MG63 (cell line): Measurements from ENCODE around the gene TEF. TPM values are rescaled to one million over a fixed set of nuclear protein-coding genes. Genes with fewer than 3 reads are reported as not detected.
"Not testable (repeated sequence)": the region's sequence is repeated elsewhere in the genome, so short reads cannot be mapped to it uniquely, and the experiment has no call there.

Experiments
- DNase-seq: peaks from one replicate; pipeline ENCODE4 v3.0.0-alpha.2; 2020
- H3K27me3 ChIP-seq: fragments of 250-450 bp; sonication (Bioruptor Pico); 2 replicates; pipeline ENCODE4 v1.5.1; 2020; ENCODE audit warnings: mild to moderate bottlenecking, moderate library complexity
- H3K36me3 ChIP-seq: fragments of 250-450 bp; sonication (Bioruptor Pico); 2 replicates; pipeline ENCODE4 v1.5.1; 2020; ENCODE audit warnings: mild to moderate bottlenecking, moderate library complexity
- H3K4me3 ChIP-seq: fragments of 250-450 bp; sonication (Bioruptor Pico); 2 replicates; pipeline ENCODE4 v1.5.1; 2020; ENCODE audit warnings: mild to moderate bottlenecking, moderate library complexity
- H3K9me3 ChIP-seq: fragments of 250-450 bp; sonication (Bioruptor Pico); 2 replicates; pipeline ENCODE4 v1.5.1; 2020; ENCODE audit warnings: mild to moderate bottlenecking, moderate library complexity
- total RNA-seq: library from RNA; depleted of rRNA; stranded (reverse); fragments of >200 nt; shearing (Covaris generic); gene quantifications from 2 replicates; pipeline ENCODE4 v1.2.3, GENCODE V29; 2014; ENCODE audit warnings: low replicate concordance

The TEF gene
- total RNA-seq, 1 experiment from 2014 or later = 6.4 TPM

DNA sequence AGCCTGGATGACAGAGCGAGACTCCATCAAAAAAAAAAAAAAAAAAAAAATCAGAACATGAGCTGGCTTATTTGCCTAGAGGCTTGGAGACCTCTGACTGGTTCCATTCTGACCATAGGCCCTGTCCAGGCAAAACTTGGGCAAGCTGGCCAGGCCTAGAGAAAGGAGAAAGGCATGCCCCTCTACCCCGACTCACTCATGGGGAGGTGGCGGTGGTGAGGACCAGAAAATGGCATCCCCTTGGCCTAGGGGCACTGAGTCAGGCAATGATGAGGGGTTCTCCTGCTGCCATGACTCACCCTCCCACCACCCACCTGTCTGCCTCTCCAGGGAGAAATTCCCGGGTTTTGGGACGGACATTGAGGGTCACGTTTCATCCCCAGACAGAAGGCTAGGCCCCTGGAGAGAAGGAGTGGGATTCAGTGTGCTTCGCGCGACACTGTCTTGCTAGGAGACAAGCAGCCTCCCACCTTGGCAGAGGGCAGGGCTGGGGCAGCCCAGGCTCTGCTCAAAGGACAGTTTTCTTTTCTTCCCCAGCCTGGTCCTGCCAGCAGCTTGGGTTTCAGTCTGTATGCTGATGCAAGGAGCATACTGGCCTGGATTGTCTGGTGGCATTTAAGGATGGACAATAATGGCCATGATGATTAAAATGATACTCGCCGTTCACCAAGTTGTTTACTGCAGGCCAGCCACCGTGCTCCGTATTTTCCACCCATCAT lies 47.6 kb downstream of the TEF start:
- Histone ChIP-seq H3K27me3 (no peaks in the 10 kb centered on the region), H3K36me3 (peaks cover 25% of the 10 kb centered on the region), H3K9me3 (no peaks in the 10 kb centered on the region), H3K4me3 (no peak overlapping the region)
- DNase-seq = no peak

DNA sequence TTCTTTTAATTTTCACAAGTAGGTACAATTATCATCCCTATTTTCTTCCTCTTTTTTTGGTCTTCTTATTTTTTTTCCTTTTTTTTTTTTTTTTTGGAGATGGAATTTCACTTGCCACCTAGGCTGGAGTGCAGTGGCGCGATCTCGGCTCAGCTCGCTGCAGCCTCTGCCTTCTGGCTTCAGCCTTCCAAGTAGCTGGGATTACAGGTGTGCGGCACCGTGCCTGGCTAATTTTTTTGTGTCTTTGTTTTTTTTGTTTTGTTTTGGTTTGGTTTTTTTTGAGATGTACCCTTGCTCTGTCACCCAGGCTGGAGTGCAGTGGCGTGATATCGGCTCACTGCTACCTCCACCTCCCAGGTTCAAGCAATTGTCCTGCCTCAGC lies 48.2 kb downstream of the TEF start:
- no peak overlapping the region for H3K4me3 ChIP-seq
- H3K36me3 ChIP-seq = peaks cover 30% of the 10 kb centered on the region
- no peaks in the 10 kb centered on the region for H3K9me3 ChIP-seq
- DNase-seq = no peak
- no peaks in the 10 kb centered on the region for H3K27me3 ChIP-seq

DNA sequence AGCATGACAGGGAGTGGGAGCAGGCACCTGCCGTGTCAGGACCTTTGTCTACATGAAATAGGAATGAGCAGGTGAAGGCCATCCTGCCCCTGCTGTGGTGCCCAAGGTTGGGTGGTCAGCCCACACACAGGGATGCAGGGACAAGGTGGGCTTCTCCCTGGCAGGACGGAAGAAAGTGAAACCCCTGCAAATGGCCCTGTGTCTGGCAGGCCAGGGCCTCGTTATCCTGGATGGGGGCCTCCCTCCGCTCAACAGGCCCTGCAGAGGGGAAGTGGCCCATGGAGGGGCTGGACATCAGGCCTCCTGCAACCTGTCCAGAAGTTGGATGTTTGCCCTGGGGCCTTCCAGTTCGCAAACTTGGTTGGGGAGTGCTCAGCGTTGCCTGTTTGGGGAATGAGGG lies 49.9 kb downstream of the TEF start:
- Histone ChIP-seq H3K4me3 (no peak overlapping the region), H3K9me3 (no peaks in the 10 kb centered on the region), H3K27me3 (no peaks in the 10 kb centered on the region), H3K36me3 (peaks cover 42% of the 10 kb centered on the region)
- DNase-seq = no peak

DNA sequence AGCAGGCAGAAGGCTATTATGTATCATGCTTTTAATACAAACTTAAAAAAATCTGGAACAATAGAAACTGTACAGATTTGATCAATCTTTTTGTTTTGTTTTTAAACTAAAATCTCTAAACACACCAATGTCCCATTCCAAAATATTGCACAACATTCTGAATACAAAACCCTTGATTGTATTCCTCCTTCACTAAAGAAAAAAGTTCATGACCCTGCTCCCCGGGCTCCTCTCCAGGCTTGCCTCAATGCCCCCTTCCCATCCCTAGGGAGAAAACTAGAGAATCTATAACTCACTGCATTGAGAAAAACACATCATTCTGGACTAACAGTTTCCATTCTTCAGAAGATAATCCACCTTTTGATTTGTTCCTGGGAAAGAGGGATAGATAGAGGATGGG lies 51.7 kb downstream of the TEF start:
- H3K36me3 ChIP-seq = peaks cover 53% of the 10 kb centered on the region

DNA sequence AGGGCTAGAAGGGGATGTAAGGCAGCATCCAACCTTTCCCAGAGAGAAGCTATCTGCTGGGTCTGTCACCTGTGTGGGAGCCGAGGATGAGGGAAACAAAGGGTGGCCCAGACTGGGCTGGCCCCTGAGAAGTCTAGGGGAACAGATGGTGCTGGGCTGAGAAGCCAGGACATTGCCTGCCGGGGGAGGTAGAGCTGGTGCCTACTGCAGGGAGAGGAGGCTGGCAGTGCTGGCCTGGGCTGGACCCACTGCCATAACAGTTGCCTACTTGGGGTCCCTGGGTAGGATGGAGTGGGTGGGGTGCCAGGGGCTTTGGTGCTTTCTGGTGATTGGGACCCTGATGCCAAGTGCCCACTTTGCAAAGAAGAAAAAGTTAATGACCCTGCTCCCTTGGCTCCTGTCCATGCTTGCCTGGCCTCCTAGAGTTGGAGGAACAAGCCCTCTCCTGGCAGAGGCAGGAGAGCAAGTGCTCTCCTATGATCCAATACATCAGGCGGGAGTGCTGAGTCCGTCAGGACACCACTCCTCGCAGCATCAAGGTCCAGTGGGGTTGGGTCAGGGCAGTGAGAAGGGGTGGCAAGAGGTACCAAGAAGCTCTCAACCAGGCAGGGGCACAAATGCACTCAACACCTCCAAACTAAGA lies 52.7 kb downstream of the TEF start:
- H3K9me3 ChIP-seq, H3K27me3 ChIP-seq, H3K4me3 ChIP-seq, DNase-seq: not testable (repeated sequence)
- peaks cover 61% of the 10 kb centered on the region for H3K36me3 ChIP-seq

More for the DNA sequence above, 51.7 kb downstream of the TEF start:
- not testable (repeated sequence) for DNase-seq, H3K4me3 ChIP-seq, H3K9me3 ChIP-seq, H3K27me3 ChIP-seq

- no peaks in the 10 kb centered on the region for H3K27me3 ChIP-seq
- H3K9me3 ChIP-seq = no peaks in the 10 kb centered on the region
- no peak overlapping the region for H3K4me3 ChIP-seq
- peaks cover 65% of the 10 kb centered on the region for H3K36me3 ChIP-seq
- DNase-seq = no peak
Measured at GRCh38 chr22:41435560-41435959, 53.8 kb downstream of the TEF start.

- H3K4me3 ChIP-seq = no peak overlapping the region
- no peaks in the 10 kb centered on the region for H3K27me3 ChIP-seq
- DNase-seq = no peak
- no peaks in the 10 kb centered on the region for H3K9me3 ChIP-seq
- H3K36me3 ChIP-seq = peaks cover 75% of the 10 kb centered on the region
Measured at GRCh38 chr22:41436322-41437113, 54.8 kb downstream of the TEF start.

DNA sequence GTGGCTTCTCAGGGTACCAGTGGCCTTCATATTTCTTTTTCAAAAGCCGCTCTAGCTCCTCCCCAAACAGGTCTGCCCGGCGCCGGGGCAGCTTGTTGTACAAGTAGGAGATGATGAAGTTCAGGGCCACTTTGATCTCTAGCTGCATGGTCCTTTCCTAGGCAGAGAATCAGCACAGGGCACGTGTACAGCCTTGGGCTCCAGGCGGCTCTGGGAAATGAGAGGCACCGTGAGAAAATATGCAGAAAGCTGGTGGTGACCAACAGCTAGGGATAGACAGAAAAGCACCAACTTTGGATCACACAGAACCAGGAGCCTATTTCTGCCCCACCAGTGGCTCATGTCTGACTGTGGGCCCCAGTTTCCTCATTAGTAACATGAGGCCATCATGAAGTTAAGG lies 55.5 kb downstream of the TEF start:
- Histone ChIP-seq H3K36me3 (peaks cover 74% of the 10 kb centered on the region), H3K4me3 (no peak overlapping the region), H3K27me3 (no peaks in the 10 kb centered on the region), H3K9me3 (no peaks in the 10 kb centered on the region)
- no peak for DNase-seq

- H3K4me3 ChIP-seq, DNase-seq, H3K9me3 ChIP-seq, H3K27me3 ChIP-seq: not testable (repeated sequence)
- H3K36me3 ChIP-seq = peaks cover 78% of the 10 kb centered on the region
Measured at GRCh38 chr22:41440511-41440910, 58.8 kb downstream of the TEF start.

DNA sequence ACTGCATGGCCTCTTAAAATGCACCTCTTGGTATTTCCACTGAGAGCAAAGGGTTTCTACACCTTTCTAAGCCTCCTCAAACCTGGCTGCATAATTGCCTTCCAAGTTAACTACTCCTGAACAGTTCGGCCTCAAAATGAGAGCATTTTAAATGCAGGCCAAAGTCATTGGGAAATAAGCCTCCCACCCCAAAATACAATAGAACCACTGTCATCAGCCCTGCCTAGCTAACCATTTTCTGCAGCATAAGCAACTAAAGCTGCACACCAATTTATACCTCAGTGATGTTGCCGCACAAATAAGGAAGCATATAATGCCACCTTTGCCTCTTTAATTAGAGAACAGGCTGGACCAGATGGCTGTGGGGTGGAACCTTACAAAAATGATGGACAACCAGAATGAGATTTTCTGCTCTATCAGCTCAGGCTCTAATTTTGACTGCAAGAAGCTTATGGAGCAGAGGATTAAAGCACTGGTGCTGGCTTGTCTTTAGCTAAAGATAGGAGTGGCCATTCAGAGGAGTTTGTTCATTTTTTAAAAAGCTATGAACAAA lies 60.6 kb downstream of the TEF start:
- H3K9me3 ChIP-seq = no peaks in the 10 kb centered on the region
- H3K27me3 ChIP-seq = no peaks in the 10 kb centered on the region
- no peak for DNase-seq
- H3K36me3 ChIP-seq = peaks cover 61% of the 10 kb centered on the region
- H3K4me3 ChIP-seq = no peak overlapping the region

DNA sequence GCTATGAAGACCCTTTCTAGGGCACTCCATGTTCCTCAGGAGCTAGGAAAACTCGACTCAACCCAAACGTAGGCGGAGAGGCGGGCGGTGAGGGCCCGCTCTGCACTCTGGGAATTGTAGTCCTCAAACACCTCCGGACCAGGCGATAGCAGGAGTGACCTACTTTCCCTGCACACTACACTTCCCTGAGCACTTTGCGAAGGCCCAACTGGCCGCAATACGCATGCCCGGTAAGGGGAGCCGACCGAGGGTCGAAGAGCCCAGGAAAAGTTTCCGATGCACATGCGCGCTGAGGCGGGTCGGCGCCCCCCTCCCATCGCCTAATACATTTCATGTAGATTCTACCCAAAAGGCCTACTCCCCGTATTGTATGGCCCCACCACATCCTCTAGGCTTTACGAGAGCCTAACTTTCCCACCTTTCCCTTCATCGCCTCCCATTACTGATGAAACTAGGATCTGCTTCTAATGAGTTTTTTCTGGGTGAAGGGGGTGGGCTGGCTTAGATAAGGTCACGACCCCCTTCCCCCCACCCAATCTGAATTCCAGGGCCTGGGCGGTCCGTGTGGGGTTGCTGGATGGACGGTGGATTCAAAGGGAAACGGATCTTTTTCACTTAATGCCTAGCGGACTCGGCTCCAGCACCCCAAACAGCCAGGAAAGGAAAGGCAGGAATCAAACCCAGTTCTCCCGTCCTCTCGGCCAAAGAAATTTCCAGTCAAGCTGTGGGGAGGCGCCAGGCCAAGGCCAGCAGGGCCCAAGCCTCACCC lies 62.8 kb downstream of the TEF start:
- Histone ChIP-seq H3K36me3 (peaks cover 44% of the 10 kb centered on the region), H3K27me3 (no peaks in the 10 kb centered on the region), H3K9me3 (no peaks in the 10 kb centered on the region), H3K4me3 (peak overlapping the region; percentile 94)
- DNase-seq = peak; percentile 92

DNA sequence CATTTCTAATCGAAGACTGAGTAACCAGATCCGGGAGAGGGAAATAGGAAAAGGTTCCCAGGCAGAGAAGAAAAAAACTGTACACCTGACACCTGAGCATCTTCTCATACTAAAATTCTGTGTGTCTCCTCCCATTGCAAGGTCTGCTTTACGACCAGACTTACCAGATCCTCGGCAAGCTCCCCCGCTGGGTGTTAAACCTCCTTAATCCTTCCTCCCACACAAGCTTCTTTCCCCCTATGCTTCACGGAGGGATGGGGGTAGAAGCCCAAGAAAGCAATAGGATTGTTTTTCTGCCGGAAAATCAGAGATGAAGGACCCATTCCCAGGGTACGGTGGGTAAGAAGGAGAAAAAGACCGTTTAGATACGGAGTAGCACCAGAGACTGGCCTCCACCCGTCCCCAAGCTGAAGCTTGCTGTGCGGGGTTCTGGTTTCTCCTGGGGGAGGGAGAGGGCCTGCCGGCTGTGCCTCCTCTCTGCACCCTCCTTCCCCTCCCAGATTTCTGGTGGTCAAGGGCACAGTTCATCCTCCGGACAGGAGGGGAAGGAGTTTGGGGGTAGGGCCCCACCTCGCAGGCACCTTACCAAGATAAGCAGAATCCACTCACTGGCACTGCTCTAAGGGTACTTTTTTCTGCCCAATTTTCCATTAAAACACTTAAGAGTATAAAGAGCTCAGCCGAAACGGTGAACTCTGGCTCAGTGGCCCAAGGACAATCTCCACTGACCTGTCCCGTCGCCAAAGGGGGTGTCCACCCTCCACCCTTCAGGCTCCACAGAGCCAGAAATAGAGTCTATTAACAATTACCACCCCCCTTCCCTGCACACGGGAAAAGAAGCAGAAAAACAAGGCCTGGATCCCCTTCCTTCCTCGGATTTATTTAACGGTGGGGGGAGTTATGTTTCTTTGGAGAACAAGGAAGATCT lies 63.7 kb downstream of the TEF start:
- peak; percentile 35 for DNase-seq
- Histone ChIP-seq H3K4me3 (peak overlapping the region; percentile 94), H3K36me3 (peaks cover 42% of the 10 kb centered on the region)

GRCh38 chr22:41446057-41446501 lies 64.3 kb downstream of the TEF start:
- DNase-seq = no peak
- Histone ChIP-seq H3K4me3 (peak overlapping the region; percentile 94), H3K36me3 (peaks cover 35% of the 10 kb centered on the region), H3K9me3 (no peaks in the 10 kb centered on the region), H3K27me3 (no peaks in the 10 kb centered on the region)

More for the DNA sequence above, 63.7 kb downstream of the TEF start:
- no peaks in the 10 kb centered on the region for H3K27me3 ChIP-seq
- no peaks in the 10 kb centered on the region for H3K9me3 ChIP-seq

DNA sequence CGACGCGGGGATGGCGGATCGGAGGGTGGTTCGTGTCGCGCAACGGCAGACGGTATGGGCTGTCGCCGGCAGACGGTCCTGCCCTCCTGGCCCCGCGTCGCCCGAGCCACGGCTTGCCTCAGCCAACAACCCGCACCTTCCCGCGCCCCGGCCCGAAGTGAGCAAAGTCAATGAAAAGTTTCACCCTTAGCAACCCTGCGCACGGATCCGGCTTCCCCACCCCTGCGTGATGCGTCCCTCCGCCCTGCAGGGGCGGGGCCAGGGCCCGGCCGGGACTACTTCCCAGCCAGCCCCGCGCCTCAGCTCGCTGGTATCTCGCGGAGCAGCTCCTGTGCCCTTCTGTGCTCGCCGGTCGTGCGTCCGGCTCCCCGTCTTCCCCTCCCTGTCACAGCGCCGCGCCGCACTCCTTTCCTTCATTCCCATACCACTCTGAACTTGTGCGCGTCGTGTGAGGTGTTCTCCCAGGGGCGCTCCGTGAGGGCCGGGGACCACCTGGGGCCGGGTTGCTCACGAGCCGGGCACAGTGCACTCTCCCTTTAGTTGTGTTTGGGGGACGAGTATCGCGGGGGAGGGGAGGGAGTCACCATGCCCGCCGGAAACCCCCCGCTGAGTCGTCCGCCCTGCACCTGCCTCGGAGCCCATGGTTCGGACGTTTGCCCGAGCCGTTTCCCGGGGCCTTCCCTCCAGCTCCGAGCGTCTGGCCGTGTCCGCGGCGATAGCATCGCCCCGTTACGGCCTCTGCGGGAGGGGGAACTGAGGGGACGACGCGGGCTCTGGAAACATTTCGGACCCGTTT lies 65.1 kb downstream of the TEF start, which contains the start of gene TOB2:
TOB2 (minus strand) TSS at position 163 of the 796 bp plus-strand sequence. CDS start 9,456 bp downstream, outside the sequence.
- Histone ChIP-seq H3K36me3 (peaks cover 30% of the 10 kb centered on the region), H3K4me3 (peak within 1 kb of the TSS; percentile 94), H3K27me3 (no peaks in the 10 kb centered on the region), H3K9me3 (no peaks in the 10 kb centered on the region)
- peak; percentile 94 for DNase-seq
